Activated T-helper 1 cell treated with anti-CD3 and anti-CD28 coated beads, Interleukin-12 subunit alpha, Interleukin-12 subunit beta, Interleukin-2, Interleukin-4 antibody, amounts not matched to agents 30 ng/mL and 10 ng/mL and 1 ng/mL, durations not matched to agents 14 hours and 24 hours and 36 hours (primary cell): ENCODE data around the gene PHACTR1. TPM values are rescaled to one million over a fixed set of nuclear protein-coding genes. Genes with fewer than 3 reads are reported as not detected.

ENCODE experiments used
- DNase-seq: peaks from one replicate; pipeline ENCODE4 v3.0.0; 2021; ENCODE audit warnings: low spot score
- H3K27ac Mint-ChIP-seq: one replicate; pipeline ENCODE4 v1.8.0; 2021; ENCODE audit warnings: mild to moderate bottlenecking, mixed read lengths
- H3K27me3 Mint-ChIP-seq: one replicate; pipeline ENCODE4 v1.8.0; 2022; ENCODE audit warnings: mild to moderate bottlenecking, moderate library complexity, mixed read lengths; ENCODE audit not compliant: insufficient read depth
- H3K36me3 Mint-ChIP-seq: one replicate; pipeline ENCODE4 v1.8.0; 2021; ENCODE audit warnings: low read depth, mixed read lengths
- H3K4me1 Mint-ChIP-seq: one replicate; pipeline ENCODE4 v1.8.0; 2021; ENCODE audit warnings: low read depth, mixed read lengths
- H3K4me3 Mint-ChIP-seq: one replicate; pipeline ENCODE4 v1.8.0; 2021; ENCODE audit warnings: mild to moderate bottlenecking, moderate library complexity, mixed read lengths
- H3K9me3 Mint-ChIP-seq: one replicate; pipeline ENCODE4 v1.8.0; 2021; ENCODE audit warnings: mixed read lengths
- intact Hi-C: fragments of 100-400 bp; cut with micrococcal nuclease; formaldehyde crosslinking; loops from one replicate; pipeline ENCODE4 v1.15.1; 2024
- total RNA-seq: library from RNA; stranded (reverse); gene quantifications from 2 replicates; pipeline ENCODE4 v1.2.3, GENCODE V29; 2022

Gene PHACTR1
- total RNA-seq, 1 donor from 2014 or later, result 0.44 TPM

GRCh38 chr6:12791371-12791770, 74.8 kb downstream of the PHACTR1 start:
- intact Hi-C loops, result no loop called here
- H3K27ac Mint-ChIP-seq, result no peak overlapping the region

GRCh38 chr6:12798326-12798725, 81.8 kb downstream of the PHACTR1 start:
- no peak for DNase-seq
- intact Hi-C loops, result no loop called here
- H3K9me3 Mint-ChIP-seq, result no peaks in the 10 kb centered on the region
- H3K36me3 Mint-ChIP-seq, result no peaks in the 10 kb centered on the region
- H3K4me1 Mint-ChIP-seq, result no peaks in the 10 kb centered on the region
- no peak overlapping the region for H3K4me3 Mint-ChIP-seq
- H3K27me3 Mint-ChIP-seq, result no peaks in the 10 kb centered on the region
- H3K27ac Mint-ChIP-seq, result no peak overlapping the region

More at GRCh38 chr6:12791371-12791770, 74.8 kb downstream of the PHACTR1 start:
- Mint-ChIP-seq H3K36me3 (no peaks in the 10 kb centered on the region), H3K4me1 (no peaks in the 10 kb centered on the region), H3K4me3 (no peak overlapping the region), H3K27me3 (peaks cover 2% of the 10 kb centered on the region), H3K9me3 (no peaks in the 10 kb centered on the region)
- no peak for DNase-seq

- intact Hi-C loops, result loop anchor here (5.0 kb wide), 1 partner anchor 1188 kb away; no protein-coding TSS in a partner anchor
- Mint-ChIP-seq H3K27me3 (no peaks in the 10 kb centered on the region), H3K4me1 (no peaks in the 10 kb centered on the region), H3K27ac (no peak overlapping the region), H3K4me3 (no peak overlapping the region), H3K9me3 (no peaks in the 10 kb centered on the region), H3K36me3 (no peaks in the 10 kb centered on the region)
- no peak for DNase-seq
Observed at GRCh38 chr6:12800120-12800519, 83.6 kb downstream of the PHACTR1 start.

GRCh38 chr6:12801141-12801540, 84.6 kb downstream of the PHACTR1 start:
- no peak for DNase-seq
- no peaks in the 10 kb centered on the region for H3K27me3 Mint-ChIP-seq
- H3K36me3 Mint-ChIP-seq, result no peaks in the 10 kb centered on the region
- H3K4me1 Mint-ChIP-seq, result no peaks in the 10 kb centered on the region
- H3K4me3 Mint-ChIP-seq, result no peak overlapping the region
- no peaks in the 10 kb centered on the region for H3K9me3 Mint-ChIP-seq
- H3K27ac Mint-ChIP-seq, result no peak overlapping the region
- intact Hi-C loops, result loop anchor here (5.0 kb wide), 1 partner anchor 1189 kb away; no protein-coding TSS in a partner anchor

GRCh38 chr6:12802440-12802839, 85.9 kb downstream of the PHACTR1 start:
- no peak for DNase-seq
- Mint-ChIP-seq H3K36me3 (no peaks in the 10 kb centered on the region), H3K4me3 (no peak overlapping the region), H3K27ac (no peak overlapping the region), H3K4me1 (no peaks in the 10 kb centered on the region), H3K9me3 (no peaks in the 10 kb centered on the region), H3K27me3 (no peaks in the 10 kb centered on the region)
- intact Hi-C loops, result loop anchor here (5.0 kb wide), 1 partner anchor 1190 kb away; no protein-coding TSS in a partner anchor

- Mint-ChIP-seq H3K4me3 (no peak overlapping the region), H3K36me3 (no peaks in the 10 kb centered on the region), H3K27ac (no peak overlapping the region), H3K4me1 (no peaks in the 10 kb centered on the region), H3K27me3 (no peaks in the 10 kb centered on the region), H3K9me3 (no peaks in the 10 kb centered on the region)
- intact Hi-C loops, result loop anchor here (5.0 kb wide), 1 partner anchor 1191 kb away; no protein-coding TSS in a partner anchor
- DNase-seq, result no peak
Observed at GRCh38 chr6:12803486-12803885, 86.9 kb downstream of the PHACTR1 start.

GRCh38 chr6:12804952-12805645, 88.5 kb downstream of the PHACTR1 start:
- no peaks in the 10 kb centered on the region for H3K27me3 Mint-ChIP-seq
- no peaks in the 10 kb centered on the region for H3K36me3 Mint-ChIP-seq
- intact Hi-C loops, result loop anchor here (5.0 kb wide), 1 partner anchor 1193 kb away; no protein-coding TSS in a partner anchor
- H3K4me3 Mint-ChIP-seq, result no peak overlapping the region
- H3K9me3 Mint-ChIP-seq, result no peaks in the 10 kb centered on the region
- no peak for DNase-seq
- no peak overlapping the region for H3K27ac Mint-ChIP-seq
- no peaks in the 10 kb centered on the region for H3K4me1 Mint-ChIP-seq

- H3K4me1 Mint-ChIP-seq, result no peaks in the 10 kb centered on the region
- H3K9me3 Mint-ChIP-seq, result no peaks in the 10 kb centered on the region
- H3K27ac Mint-ChIP-seq, result no peak overlapping the region
- no peak overlapping the region for H3K4me3 Mint-ChIP-seq
- no peak for DNase-seq
- intact Hi-C loops, result no loop called here
- no peaks in the 10 kb centered on the region for H3K27me3 Mint-ChIP-seq
- no peaks in the 10 kb centered on the region for H3K36me3 Mint-ChIP-seq
Observed at GRCh38 chr6:12806136-12806535, 89.6 kb downstream of the PHACTR1 start.

- intact Hi-C loops, result no loop called here
Observed at GRCh38 chr6:12806796-12807195, 90.2 kb downstream of the PHACTR1 start.

GRCh38 chr6:12811519-12811918, 95.0 kb downstream of the PHACTR1 start:
- intact Hi-C loops, result no loop called here

More at GRCh38 chr6:12806796-12807195, 90.2 kb downstream of the PHACTR1 start:
- no peaks in the 10 kb centered on the region for H3K9me3 Mint-ChIP-seq
- H3K27me3 Mint-ChIP-seq, result peaks cover 1% of the 10 kb centered on the region
- no peak overlapping the region for H3K27ac Mint-ChIP-seq
- no peak overlapping the region for H3K4me3 Mint-ChIP-seq
- DNase-seq, result no peak
- H3K36me3 Mint-ChIP-seq, result no peaks in the 10 kb centered on the region
- no peaks in the 10 kb centered on the region for H3K4me1 Mint-ChIP-seq

GRCh38 chr6:12813321-12813720, 96.8 kb downstream of the PHACTR1 start:
- no peaks in the 10 kb centered on the region for H3K9me3 Mint-ChIP-seq
- no peak overlapping the region for H3K4me3 Mint-ChIP-seq

More at GRCh38 chr6:12811519-12811918, 95.0 kb downstream of the PHACTR1 start:
- Mint-ChIP-seq H3K4me3 (no peak overlapping the region), H3K36me3 (no peaks in the 10 kb centered on the region), H3K9me3 (no peaks in the 10 kb centered on the region), H3K27me3 (peaks cover 8% of the 10 kb centered on the region), H3K4me1 (no peaks in the 10 kb centered on the region), H3K27ac (no peak overlapping the region)
- DNase-seq, result no peak

GRCh38 chr6:12814015-12814414, 97.4 kb downstream of the PHACTR1 start:
- Mint-ChIP-seq H3K9me3 (no peaks in the 10 kb centered on the region), H3K4me1 (no peaks in the 10 kb centered on the region), H3K4me3 (no peak overlapping the region), H3K27me3 (peaks cover 8% of the 10 kb centered on the region), H3K27ac (no peak overlapping the region), H3K36me3 (no peaks in the 10 kb centered on the region)
- no peak for DNase-seq
- intact Hi-C loops, result no loop called here

More at GRCh38 chr6:12813321-12813720, 96.8 kb downstream of the PHACTR1 start:
- DNase-seq, result no peak
- Mint-ChIP-seq H3K4me1 (no peaks in the 10 kb centered on the region), H3K36me3 (no peaks in the 10 kb centered on the region), H3K27ac (no peak overlapping the region), H3K27me3 (peaks cover 8% of the 10 kb centered on the region)
- intact Hi-C loops, result no loop called here

GRCh38 chr6:12815089-12815488, 98.5 kb downstream of the PHACTR1 start:
- H3K9me3 Mint-ChIP-seq, result no peaks in the 10 kb centered on the region
- no peak overlapping the region for H3K4me3 Mint-ChIP-seq
- no peak overlapping the region for H3K27ac Mint-ChIP-seq
- H3K27me3 Mint-ChIP-seq, result peaks cover 8% of the 10 kb centered on the region
- no peak for DNase-seq
- intact Hi-C loops, result no loop called here
- no peaks in the 10 kb centered on the region for H3K4me1 Mint-ChIP-seq
- H3K36me3 Mint-ChIP-seq, result no peaks in the 10 kb centered on the region
